Astrocyte (in vitro differentiated cells and primary cell): ENCODE data around the gene FABP6.

Experiments
- EZH2 ChIP-seq: IDR thresholded peaks from 2 replicates; pipeline ENCODE4 v1.6.1; 2012; ENCODE audit warnings: mild to moderate bottlenecking, low read length, inconsistent platforms; ENCODE audit not compliant: insufficient read depth
- TF ChIP-seq, protein P1 (sequence below): IDR thresholded peaks from 2 replicates; pipeline ENCODE4 v1.5.1; 2011; ENCODE audit warnings: low read depth, mild to moderate bottlenecking, inconsistent platforms, low read length, moderate library complexity; ENCODE audit not compliant: insufficient read depth

- TF ChIP-seq EZH2 = no peak
- TF ChIP-seq, protein P1, sequence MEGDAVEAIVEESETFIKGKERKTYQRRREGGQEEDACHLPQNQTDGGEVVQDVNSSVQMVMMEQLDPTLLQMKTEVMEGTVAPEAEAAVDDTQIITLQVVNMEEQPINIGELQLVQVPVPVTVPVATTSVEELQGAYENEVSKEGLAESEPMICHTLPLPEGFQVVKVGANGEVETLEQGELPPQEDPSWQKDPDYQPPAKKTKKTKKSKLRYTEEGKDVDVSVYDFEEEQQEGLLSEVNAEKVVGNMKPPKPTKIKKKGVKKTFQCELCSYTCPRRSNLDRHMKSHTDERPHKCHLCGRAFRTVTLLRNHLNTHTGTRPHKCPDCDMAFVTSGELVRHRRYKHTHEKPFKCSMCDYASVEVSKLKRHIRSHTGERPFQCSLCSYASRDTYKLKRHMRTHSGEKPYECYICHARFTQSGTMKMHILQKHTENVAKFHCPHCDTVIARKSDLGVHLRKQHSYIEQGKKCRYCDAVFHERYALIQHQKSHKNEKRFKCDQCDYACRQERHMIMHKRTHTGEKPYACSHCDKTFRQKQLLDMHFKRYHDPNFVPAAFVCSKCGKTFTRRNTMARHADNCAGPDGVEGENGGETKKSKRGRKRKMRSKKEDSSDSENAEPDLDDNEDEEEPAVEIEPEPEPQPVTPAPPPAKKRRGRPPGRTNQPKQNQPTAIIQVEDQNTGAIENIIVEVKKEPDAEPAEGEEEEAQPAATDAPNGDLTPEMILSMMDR = no peak
Observed at GRCh38 chr5:160266752-160267345, 37.5 kb downstream of the FABP6 start.
